Suprapubic skin (tissue), 4 donors: ENCODE data around the gene STK24.

ENCODE experiments used
- CTCF ChIP-seq, 2 donors: fragments of 200-600 bp in 1 of 2; fragments of 450-650 bp in 1 of 2; sonication (generic) in 1 of 2; IDR thresholded peaks; one replicate each; pipeline ENCODE4 v1.5.1; 2016 to 2019; ENCODE audit warnings: antibody characterized with exemption in 2 of 2, mild to moderate bottlenecking in 1 of 2, moderate library complexity in 1 of 2
- EP300 ChIP-seq: sonication (generic); formaldehyde crosslinking; IDR thresholded peaks from one replicate; pipeline ENCODE4 v1.6.1; 2017; ENCODE audit warnings: antibody characterized with exemption
- POLR2AphosphoS5 ChIP-seq, 3 donors: sonication (generic); formaldehyde crosslinking; IDR thresholded peaks; one replicate each; pipeline ENCODE4 v1.6.1; 2017; ENCODE audit warnings: antibody characterized with exemption in 3 of 3

GRCh38 chr13:98619556-98619955 is 42.6 kb upstream of the STK24 start:
- TF ChIP-seq CTCF (IDR thresholded peaks at IDR 0.05): no peak
- TF ChIP-seq EP300: no peak
- no peak for TF ChIP-seq POLR2AphosphoS5 (IDR thresholded peaks at IDR 0.05)
